Putamen (tissue), 1 donor: ENCODE data around the gene EPO.

ENCODE experiments used
- DNase-seq: peaks from one replicate; pipeline ENCODE4 v3.0.0-alpha.2; 2016; ENCODE audit warnings: low spot score

Gene EPO

GRCh38 chr7:100720279-100720670 is at the start of gene EPO:
Gene EPO (plus strand): TSS chr7:100720468. CDS start chr7:100720981, 513 bp downstream.
- no peak for DNase-seq

- no peak for DNase-seq
Measured at GRCh38 chr7:100671353-100672327, 48.6 kb upstream of the EPO start.

- peak; percentile 99 for DNase-seq
Measured at GRCh38 chr7:100673302-100673941, 46.8 kb upstream of the EPO start, which contains the start of gene GNB2. Gene GNB2 (plus strand): TSS chr7:100673740. CDS start chr7:100676266, 2,526 bp downstream.

- DNase-seq: peak; percentile 34
Measured at GRCh38 chr7:100673942-100674410, 46.3 kb upstream of the EPO start.

- DNase-seq: peak; percentile 32
Measured at GRCh38 chr7:100674411-100675104, 45.7 kb upstream of the EPO start.

- DNase-seq: no peak
Measured at GRCh38 chr7:100675105-100675451, 45.2 kb upstream of the EPO start.

GRCh38 chr7:100675581-100676350 is 44.5 kb upstream of the EPO start:
- DNase-seq: peak; percentile 91

- DNase-seq: no peak
Measured at GRCh38 chr7:100676501-100677306, 43.6 kb upstream of the EPO start.

- DNase-seq: no peak
Measured at GRCh38 chr7:100677308-100678267, 42.7 kb upstream of the EPO start.

GRCh38 chr7:100678291-100678984 is 41.8 kb upstream of the EPO start:
- DNase-seq: no peak

- DNase-seq: peak; percentile 49
Measured at GRCh38 chr7:100679129-100679926, 40.9 kb upstream of the EPO start.

GRCh38 chr7:100679927-100680575 is 40.2 kb upstream of the EPO start:
- peak; percentile 65 for DNase-seq

GRCh38 chr7:100680576-100681271 is 39.5 kb upstream of the EPO start:
- peak; percentile 73 for DNase-seq

- DNase-seq: no peak
Measured at GRCh38 chr7:100681491-100682227, 38.6 kb upstream of the EPO start.

GRCh38 chr7:100682228-100682741 is 38.0 kb upstream of the EPO start:
- no peak for DNase-seq
